ENCODE data around the gene PTPRK.

PTPRK gene

GRCh38 chr6:128339635-128340450 is 180.6 kb downstream of the PTPRK start:
- DNase-seq, result peak; percentile 73

- peak; percentile 44 for DNase-seq
These were observed 182.8 kb downstream of the PTPRK start for GRCh38 chr6:128337619-128338018.

DNA sequence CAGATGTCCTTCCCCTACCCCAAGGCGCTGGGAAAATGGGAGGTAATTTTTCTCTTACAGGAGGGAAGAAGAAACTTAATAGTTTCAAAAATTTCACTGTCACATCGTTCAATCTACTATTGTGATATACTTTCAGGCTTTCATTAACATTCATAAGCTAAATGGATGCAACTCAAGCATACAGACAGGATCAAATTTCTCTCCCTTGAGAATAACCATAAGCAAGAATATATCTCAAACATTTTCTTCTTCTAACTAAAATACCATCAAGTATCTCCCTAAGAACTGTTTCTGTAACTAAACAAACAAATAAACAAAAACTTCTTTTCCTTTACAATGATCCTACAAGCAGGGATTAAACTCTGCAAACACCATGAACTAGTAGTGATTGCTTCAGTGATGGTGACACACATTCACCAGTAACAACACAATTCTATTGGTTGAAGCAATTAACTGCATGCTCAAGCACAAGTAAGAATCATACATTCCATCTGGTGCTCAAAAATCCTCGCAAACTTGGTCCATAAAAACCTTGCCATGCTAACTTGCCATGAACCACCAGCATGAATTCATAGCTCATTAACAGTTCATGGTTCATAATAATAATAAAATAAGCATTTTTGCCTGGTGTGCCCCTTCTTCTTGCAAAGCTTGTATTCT is 183.8 kb downstream of the PTPRK start:
- peak; percentile 61 for DNase-seq

DNA sequence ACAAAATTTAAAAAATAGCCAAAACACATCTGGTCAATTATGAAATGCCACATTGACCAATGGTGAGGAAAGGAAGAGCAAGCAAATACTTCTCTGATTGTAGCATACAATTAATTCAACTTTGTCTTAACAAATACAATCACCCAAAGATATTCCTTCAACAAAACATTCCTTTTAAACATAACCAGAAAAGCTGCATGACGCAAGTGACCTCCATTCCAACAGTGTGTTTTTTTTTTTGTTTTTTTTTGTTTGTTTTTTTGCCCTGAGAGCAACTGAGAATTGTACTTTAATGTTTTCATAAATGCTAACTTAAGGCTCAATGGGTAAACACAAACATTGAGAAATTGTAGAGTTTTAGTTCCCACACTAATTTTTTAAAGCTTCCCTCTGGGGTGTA is 184.4 kb downstream of the PTPRK start:
- no peak for DNase-seq

- DNase-seq, result no peak
These were observed 186.7 kb downstream of the PTPRK start for GRCh38 chr6:128333581-128334223.

DNA sequence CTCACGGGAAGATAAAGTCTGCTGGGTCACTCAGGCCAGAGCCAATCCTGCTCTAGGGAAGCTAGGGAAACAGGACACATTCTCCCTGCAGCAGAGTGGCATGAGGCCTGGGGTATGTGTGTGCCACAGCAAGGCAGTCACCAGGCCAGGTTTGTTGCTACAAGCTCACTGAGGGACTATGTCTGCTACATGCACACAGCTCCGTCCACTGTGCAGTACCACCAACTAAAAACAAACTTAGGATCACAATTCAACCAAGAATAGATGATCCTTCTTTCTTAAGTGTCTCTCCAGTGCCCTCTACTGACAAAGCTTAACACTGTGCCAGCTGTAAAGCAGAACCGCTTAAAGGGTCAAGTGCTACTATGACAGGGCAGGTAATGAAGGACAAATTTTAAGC is 192.5 kb downstream of the PTPRK start:
- peak; percentile 88 for DNase-seq

DNA sequence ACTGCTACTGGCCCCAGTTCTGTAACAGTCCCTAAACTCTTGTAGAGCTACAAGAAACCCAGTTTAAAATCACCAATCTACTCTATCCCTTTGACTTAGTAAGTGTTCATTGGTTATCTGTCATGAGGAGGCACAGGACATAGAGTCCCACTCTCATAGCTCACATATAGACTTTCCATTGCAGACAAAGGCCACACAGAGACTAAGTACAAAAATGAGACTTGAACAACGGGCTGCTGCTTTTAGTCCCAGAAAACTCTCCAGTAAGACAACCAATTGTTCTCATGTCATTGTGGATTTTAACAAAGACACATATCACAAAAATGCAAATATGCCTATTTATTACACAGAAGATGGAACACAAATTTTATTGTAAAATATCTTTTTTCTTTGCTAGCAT is 197.4 kb downstream of the PTPRK start:
- no peak for DNase-seq

- peak; percentile 62 for DNase-seq
These were observed 200.5 kb downstream of the PTPRK start for GRCh38 chr6:128319946-128320345.

DNA sequence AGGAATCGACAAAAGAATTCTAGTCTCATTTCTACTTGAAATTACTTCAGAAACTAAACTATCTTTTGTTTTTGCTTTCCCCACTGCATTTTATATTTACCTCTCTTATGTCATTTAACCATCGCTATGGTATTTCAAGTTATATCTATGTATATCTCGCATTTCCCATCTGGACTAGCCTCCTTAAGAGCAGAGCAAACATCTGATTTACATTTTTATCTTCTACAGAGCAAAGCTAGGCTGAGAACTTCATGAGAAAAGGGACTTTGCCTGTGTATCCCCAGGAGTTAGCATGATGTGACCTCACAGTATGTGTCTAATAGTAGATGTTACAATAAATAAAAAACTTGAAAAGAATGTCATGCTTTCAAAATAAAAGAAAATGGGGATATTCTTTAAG is 201.2 kb downstream of the PTPRK start:
- DNase-seq, result peak; percentile 65

DNA sequence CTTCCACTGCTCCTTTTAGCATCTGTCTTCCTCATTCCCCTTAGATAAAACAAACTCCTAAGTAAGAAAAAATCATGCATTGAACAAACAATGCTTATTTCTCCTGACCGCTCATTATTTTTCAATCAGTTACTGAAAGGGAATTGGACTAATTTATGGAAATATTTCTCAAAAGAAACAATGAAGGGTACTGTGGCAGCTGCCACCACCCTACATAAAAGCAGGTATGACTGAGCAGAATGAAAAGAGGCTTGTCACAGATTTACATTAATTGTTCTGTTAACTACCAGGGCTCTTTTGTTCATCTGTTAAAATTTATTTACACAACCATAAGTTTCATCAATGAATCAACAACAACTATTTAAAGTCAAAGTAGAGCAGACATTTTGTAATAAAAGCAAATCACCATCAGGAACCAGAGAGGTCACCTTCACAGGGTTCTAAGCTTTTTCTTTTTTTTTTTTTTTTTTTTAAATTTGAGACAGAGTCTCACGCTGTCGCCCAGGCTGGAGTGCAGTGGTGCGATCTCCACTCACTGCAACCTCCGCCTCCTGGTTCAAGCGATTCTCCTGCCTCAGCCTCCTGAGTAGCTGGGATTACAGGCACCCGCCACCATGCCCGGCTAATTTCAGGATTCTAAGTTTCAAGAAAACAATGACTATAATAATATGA is 204.0 kb downstream of the PTPRK start:
- DNase-seq, result peak; percentile 98

DNA sequence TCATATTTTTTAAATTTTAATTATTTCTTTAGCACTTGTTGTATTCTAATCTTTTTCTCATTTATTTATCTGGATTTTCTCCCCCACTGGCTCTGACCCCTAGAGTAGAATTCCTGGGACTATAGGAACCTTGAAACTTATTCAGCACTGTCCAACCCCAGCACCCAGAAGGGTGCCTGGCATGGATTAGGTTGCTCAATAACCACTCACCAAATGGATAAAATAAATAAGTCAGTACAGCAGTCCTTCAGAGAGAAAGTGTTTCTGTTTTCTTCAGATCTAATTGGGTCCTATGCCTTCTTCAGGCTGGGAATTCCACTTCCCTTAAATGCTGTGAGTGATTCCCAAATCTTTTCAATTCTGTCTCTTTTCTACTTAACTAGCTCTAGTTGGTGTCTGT is 206.2 kb downstream of the PTPRK start:
- DNase-seq, result no peak

DNA sequence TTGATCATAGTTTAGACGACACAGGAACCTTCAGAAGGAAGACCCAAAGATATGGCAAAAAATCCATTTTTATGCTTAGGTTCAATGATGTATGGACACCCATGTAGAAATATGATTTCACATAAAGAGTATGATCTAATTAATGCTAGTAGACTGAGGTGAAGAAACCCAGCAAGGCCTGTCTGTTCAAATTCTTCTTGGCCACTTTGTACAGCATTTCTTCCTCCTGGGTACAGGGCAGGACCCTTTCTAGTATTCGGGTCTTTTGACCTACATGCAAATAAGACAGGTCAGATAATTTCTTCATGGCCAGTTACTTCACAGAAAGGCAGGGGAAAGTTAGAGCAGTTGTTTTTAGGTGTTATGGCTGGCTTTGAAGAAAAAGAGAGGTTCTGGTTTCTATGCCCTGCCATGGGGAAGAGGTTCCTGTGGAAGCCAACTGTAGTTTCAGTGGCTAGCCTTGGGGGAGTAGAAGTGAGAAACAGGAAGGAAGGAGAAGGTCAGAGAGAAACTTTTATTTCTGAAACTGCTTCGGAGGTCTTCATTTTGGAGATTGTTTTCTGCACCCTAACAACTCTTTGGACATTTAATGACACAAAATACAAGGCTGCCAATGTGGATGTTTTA is 208.3 kb downstream of the PTPRK start:
- no peak for DNase-seq

- DNase-seq, result peak; percentile 49
These were observed 209.9 kb downstream of the PTPRK start for GRCh38 chr6:128310451-128310850.

- no peak for DNase-seq
These were observed 212.7 kb downstream of the PTPRK start for GRCh38 chr6:128307671-128308070.

DNA sequence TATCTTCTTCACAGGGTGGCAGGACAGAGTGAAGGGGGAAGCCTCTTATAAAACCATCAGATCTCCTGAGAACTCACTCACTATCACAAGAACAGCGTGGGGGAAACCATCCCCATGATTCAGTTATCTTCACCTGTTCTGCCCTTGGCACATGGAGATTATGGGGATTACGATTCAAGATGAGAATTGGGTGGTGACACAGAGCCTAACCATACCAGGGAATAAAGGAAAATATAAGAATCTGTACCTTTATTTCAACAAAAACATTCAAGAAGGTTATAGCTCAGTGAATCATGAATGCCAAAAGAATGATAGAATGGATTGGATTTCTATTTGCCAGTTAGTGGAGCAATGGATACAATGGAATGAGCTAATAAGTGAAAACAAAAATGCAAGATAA is 214.4 kb downstream of the PTPRK start:
- no peak for DNase-seq

DNA sequence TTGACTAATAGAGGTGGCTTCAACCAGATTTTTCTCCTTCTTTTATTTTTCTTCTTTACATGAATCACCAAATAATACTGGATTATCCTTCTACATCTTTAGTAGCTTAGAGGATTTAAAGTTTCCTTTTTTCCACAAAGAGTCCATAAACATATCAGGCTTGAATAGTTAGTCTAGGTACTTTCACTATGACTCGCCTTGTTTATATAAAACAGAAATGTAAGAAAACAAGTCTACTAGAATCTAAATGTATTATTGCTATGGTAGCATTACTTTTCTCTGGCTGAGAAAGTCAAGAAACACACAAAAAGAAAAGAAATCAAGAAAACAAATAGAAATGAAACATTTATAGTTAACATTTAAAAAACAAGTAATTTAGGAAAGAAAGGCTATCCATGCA is 215.2 kb downstream of the PTPRK start:
- DNase-seq, result no peak

DNA sequence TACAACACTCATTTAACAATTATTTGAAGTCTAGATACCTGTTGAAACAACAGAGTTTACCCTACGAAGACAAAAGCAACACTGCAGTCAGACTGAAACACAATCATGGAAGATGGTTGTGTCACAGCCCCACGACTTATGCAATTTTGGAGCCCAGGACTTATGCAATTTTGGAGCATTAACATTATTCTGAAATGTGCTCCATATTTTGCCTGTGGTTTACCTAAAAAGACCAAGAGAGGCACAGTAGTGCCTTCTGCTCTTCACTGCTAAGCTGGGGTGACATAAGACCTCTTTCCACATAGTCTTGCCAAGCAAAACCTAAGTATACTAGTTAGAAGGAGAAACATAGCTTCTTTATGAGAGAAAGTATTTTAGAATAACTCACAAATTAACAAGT is 216.5 kb downstream of the PTPRK start:
- no peak for DNase-seq

GRCh38 chr6:128302942-128303341 is 217.5 kb downstream of the PTPRK start:
- no peak for DNase-seq

GRCh38 chr6:128295670-128296069 is 224.7 kb downstream of the PTPRK start:
- DNase-seq, result no peak

DNA sequence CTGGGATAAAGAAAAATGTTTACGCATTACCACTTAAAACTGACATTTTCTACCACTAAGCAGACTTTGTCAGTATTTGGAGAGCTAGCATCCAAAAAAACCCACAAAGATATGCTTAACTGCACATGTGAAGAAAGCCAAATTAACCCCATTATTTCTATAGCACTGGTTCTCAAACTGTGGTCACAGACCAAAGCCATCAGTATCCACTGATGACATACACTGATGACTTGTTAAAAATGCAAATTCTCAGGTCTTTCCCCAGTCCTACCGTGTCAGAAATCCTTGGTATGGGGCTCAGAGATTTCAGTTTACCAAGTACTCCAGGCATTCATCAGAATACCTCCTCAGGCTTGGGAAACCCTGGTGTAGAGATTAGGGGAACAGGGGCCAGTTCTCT is 230.2 kb downstream of the PTPRK start:
- no peak for DNase-seq

DNA sequence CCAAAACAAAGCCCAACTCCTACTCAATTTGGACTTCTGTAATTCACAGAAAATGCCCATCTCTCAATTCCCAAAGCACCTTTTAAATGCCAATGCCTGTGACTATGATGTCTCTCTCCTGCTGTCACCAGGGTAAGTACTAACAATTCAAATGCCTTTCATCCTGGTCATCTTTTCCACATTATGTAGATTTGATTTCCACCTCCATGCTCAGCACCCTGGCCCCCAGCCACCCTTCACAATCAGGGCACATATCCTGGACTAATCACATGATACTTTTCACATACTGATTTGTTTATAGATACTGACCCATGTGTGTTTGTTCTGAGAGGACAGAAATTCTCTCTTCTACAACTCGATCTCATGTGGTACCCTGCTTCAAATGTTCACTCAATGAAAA is 236.3 kb downstream of the PTPRK start:
- peak; percentile 47 for DNase-seq

- peak; percentile 80 for DNase-seq
These were observed 237.4 kb downstream of the PTPRK start for GRCh38 chr6:128282961-128283360.

DNA sequence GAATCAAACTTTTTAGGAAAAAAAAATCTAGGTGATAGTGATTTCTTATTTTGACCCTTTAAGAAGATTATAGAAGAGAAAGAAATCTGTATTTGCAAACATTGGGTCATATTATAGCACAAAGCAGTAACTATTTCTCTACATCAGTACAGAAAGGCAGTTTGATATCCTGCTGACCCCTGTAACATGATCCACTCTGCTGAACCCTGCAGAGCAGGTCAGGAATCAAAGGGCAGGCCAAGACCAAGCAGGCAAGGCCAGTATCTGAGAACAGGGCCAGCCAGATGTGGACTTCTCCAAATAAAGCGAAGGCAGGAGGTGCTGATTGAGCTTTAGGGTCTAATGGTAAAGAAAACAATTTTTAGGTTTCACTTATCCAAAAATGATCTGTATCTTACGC is 239.4 kb downstream of the PTPRK start:
- DNase-seq, result peak; percentile 34
